HEK293T (cell line): ENCODE results near the gene UBAP2.

Experiments used
- CTCF ChIA-PET: fragments of 350-600 bp; formaldehyde crosslinking; extraction: SDS; loops from one replicate; lab custom pipeline; 2021; ENCODE audit warnings: antibody characterized with exemption, inconsistent platforms; lab: Yijun Ruan, JAX
- POLR2A ChIA-PET: fragments of 350-600 bp; formaldehyde crosslinking; extraction: SDS; loops from one replicate; lab custom pipeline; 2020; ENCODE audit warnings: antibody characterized with exemption, inconsistent platforms; lab: Yijun Ruan, JAX
- DNase-seq: peaks from one replicate; pipeline ENCODE4 v3.0.0; 2012; ENCODE audit warnings: mixed read lengths; ENCODE audit errors: extremely low spot score
- ARNT ChIP-seq: fragments of 450-650 bp; IDR thresholded peaks from 2 replicates; pipeline ENCODE4 v1.6.1; 2017; ENCODE audit warnings: mild to moderate bottlenecking
- BHLHE40 ChIP-seq: fragments of 450-650 bp; IDR thresholded peaks from 2 replicates; pipeline ENCODE4 v1.6.1; 2016; ENCODE audit warnings: mild to moderate bottlenecking, moderate library complexity, borderline replicate concordance
- CTBP1 ChIP-seq: fragments of 450-650 bp; IDR thresholded peaks from 2 replicates; pipeline ENCODE4 v1.6.1; 2016; ENCODE audit warnings: borderline replicate concordance
- ELF4 ChIP-seq: fragments of 450-650 bp; IDR thresholded peaks from 2 replicates; pipeline ENCODE4 v1.6.1; 2017; ENCODE audit warnings: antibody characterized with exemption
- FOXA1 ChIP-seq: fragments of 450-650 bp; IDR thresholded peaks from 2 replicates; pipeline ENCODE4 v1.6.1; 2016; ENCODE audit warnings: mild to moderate bottlenecking
- FOXK2 ChIP-seq: fragments of 450-650 bp; IDR thresholded peaks from 2 replicates; pipeline ENCODE4 v1.6.1; 2016; ENCODE audit warnings: mild to moderate bottlenecking
- FOXM1 ChIP-seq: fragments of 450-650 bp; IDR thresholded peaks from 2 replicates; pipeline ENCODE4 v1.6.1; 2017; ENCODE audit warnings: mild to moderate bottlenecking, borderline replicate concordance
- HDGF ChIP-seq: fragments of 450-650 bp; IDR thresholded peaks from 2 replicates; pipeline ENCODE4 v1.6.1; 2017; ENCODE audit warnings: antibody characterized with exemption, borderline replicate concordance
- L3MBTL2 ChIP-seq: fragments of 450-650 bp; conservative IDR thresholded peaks from 2 replicates; pipeline ENCODE4 v1.6.1; 2016; ENCODE audit warnings: mild to moderate bottlenecking
- LEF1 ChIP-seq: fragments of 450-650 bp; IDR thresholded peaks from 2 replicates; pipeline ENCODE4 v1.6.1; 2017; ENCODE audit warnings: mild to moderate bottlenecking, borderline replicate concordance
- NFRKB ChIP-seq: fragments of 450-650 bp; IDR thresholded peaks from 2 replicates; pipeline ENCODE4 v1.6.1; 2016; ENCODE audit warnings: mild to moderate bottlenecking, moderate library complexity
- SP1 ChIP-seq: fragments of 450-650 bp; IDR thresholded peaks from 2 replicates; pipeline ENCODE4 v1.6.1; 2017
- SUZ12 ChIP-seq: fragments of 450-650 bp; IDR thresholded peaks from 2 replicates; pipeline ENCODE4 v1.6.1; 2016; ENCODE audit warnings: mild to moderate bottlenecking
- TARDBP ChIP-seq: fragments of 450-650 bp; IDR thresholded peaks from 2 replicates; pipeline ENCODE4 v1.6.1; 2016
- ZNF384 ChIP-seq: fragments of 450-650 bp; IDR thresholded peaks from 2 replicates; pipeline ENCODE4 v1.6.1; 2016
- TF ChIP-seq, protein P1 (sequence below): fragments of 450-650 bp; IDR thresholded peaks from 2 replicates; pipeline ENCODE4 v1.6.1; 2016

UBAP2 gene

GRCh38 chr9:34079181-34079580 lies 30.5 kb upstream of the UBAP2 start:
- ChIA-PET POLR2A (no interaction called here), CTCF (no interaction called here)
- DNase-seq, result no peak
- TF ChIP-seq TARDBP (no peak), HDGF (no peak), FOXA1 (no peak), ZNF384 (no peak), CTBP1 (no peak), ARNT (no peak), SP1 (no peak), ELF4 (no peak), NFRKB (no peak), BHLHE40 (no peak), FOXM1 (no peak), LEF1 (no peak), SUZ12 (no peak), FOXK2 (no peak), L3MBTL2 (no peak)
- TF ChIP-seq, protein P1, sequence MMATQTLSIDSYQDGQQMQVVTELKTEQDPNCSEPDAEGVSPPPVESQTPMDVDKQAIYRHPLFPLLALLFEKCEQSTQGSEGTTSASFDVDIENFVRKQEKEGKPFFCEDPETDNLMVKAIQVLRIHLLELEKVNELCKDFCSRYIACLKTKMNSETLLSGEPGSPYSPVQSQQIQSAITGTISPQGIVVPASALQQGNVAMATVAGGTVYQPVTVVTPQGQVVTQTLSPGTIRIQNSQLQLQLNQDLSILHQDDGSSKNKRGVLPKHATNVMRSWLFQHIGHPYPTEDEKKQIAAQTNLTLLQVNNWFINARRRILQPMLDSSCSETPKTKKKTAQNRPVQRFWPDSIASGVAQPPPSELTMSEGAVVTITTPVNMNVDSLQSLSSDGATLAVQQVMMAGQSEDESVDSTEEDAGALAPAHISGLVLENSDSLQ, result no peak

- no peak for TF ChIP-seq SUZ12
- TF ChIP-seq BHLHE40, result no peak
- no peak for TF ChIP-seq SP1
- TF ChIP-seq CTBP1, result no peak
- TF ChIP-seq FOXA1, result no peak
- TF ChIP-seq ARNT, result no peak
- TF ChIP-seq NFRKB, result no peak
- no peak for TF ChIP-seq ELF4
- TF ChIP-seq, protein P1, result no peak
- POLR2A ChIA-PET, result interaction anchor here (1.0 to 2.6 kb wide), 2 partner anchors 17 to 24 kb away, joined by 3 to 22 read pairs; partner anchors contain the start of gene UBAP2
- CTCF ChIA-PET, result interaction anchor here (0.6 to 2.2 kb wide), 4 partner anchors 9 to 560 kb away, joined by 4 to 11 read pairs (median 6); no protein-coding TSS in a partner anchor
- DNase-seq, result no peak
Observed at GRCh38 chr9:34072868-34073590, 24.3 kb upstream of the UBAP2 start.

- CTCF ChIA-PET, result no interaction called here
- TF ChIP-seq SUZ12 (no peak), CTBP1 (no peak), ZNF384 (no peak), TARDBP (no peak), SP1 (no peak), ELF4 (no peak), LEF1 (no peak)
- POLR2A ChIA-PET, result interaction anchor here (2.6 kb wide), 1 partner anchor 23 kb away, joined by 22 read pairs; the partner anchor contains the start of gene UBAP2
- no peak for DNase-seq
Observed at GRCh38 chr9:34072410-34072809, 23.7 kb upstream of the UBAP2 start.

- TF ChIP-seq BHLHE40 (no peak), TARDBP (no peak), FOXK2 (no peak), ZNF384 (no peak), SP1 (no peak), FOXM1 (no peak), ARNT (no peak), NFRKB (no peak), ELF4 (no peak), HDGF (no peak), L3MBTL2 (no peak), LEF1 (no peak)
- TF ChIP-seq, protein P1, result no peak
- no peak for DNase-seq
- ChIA-PET CTCF (interaction anchor here (0.9 kb wide), 1 partner anchor 25 kb away, joined by 6 read pairs; no protein-coding TSS in a partner anchor), POLR2A (no interaction called here)
Observed at GRCh38 chr9:34070606-34071324, 22.1 kb upstream of the UBAP2 start.

GRCh38 chr9:34069831-34070230 lies 21.1 kb upstream of the UBAP2 start:
- POLR2A ChIA-PET, result no interaction called here
- TF ChIP-seq, protein P1, result no peak
- TF ChIP-seq FOXK2 (no peak), BHLHE40 (no peak), SP1 (no peak), ELF4 (no peak), FOXM1 (no peak)
- CTCF ChIA-PET, result no interaction called here
- no peak for DNase-seq

- no peak for DNase-seq
- CTCF ChIA-PET, result no interaction called here
- TF ChIP-seq ARNT (no peak), FOXM1 (no peak), SP1 (no peak), TARDBP (no peak)
- TF ChIP-seq, protein P1, result no peak
- POLR2A ChIA-PET, result no interaction called here
Observed at GRCh38 chr9:34065541-34065940, 16.9 kb upstream of the UBAP2 start.
